Skin of body (tissue), 2 donors: ENCODE results near the gene WDR5B. TPM values are rescaled to one million over a fixed set of nuclear protein-coding genes. Genes with fewer than 3 reads are reported as not detected.
A peak's percentile ranks its signal among the peaks of the same experiment; 100 is the strongest.

Experiments
- DNase-seq: peaks from one replicate; lab custom pipeline; 2025; lab: John Stamatoyannopoulos, UW
- total RNA-seq: library from RNA; depleted of rRNA; stranded (reverse); fragments of >200 nt; gene quantifications from one replicate; pipeline ENCODE4 v1.2.3, GENCODE V29; 2014

Gene WDR5B
- total RNA-seq, 1 donor from 2014 or later: 4.4 TPM

- DNase-seq: no peak
Observed at GRCh38 chr3:122409446-122409845, 6.4 kb downstream of the WDR5B start.

GRCh38 chr3:122407946-122408345 is 7.9 kb downstream of the WDR5B start:
- DNase-seq: no peak

- no peak for DNase-seq
Observed at GRCh38 chr3:122406198-122406597, 9.7 kb downstream of the WDR5B start.

- no peak for DNase-seq
Observed at GRCh38 chr3:122405015-122405414, 10.8 kb downstream of the WDR5B start.

GRCh38 chr3:122403489-122403888 is 12.4 kb downstream of the WDR5B start:
- DNase-seq: no peak

- no peak for DNase-seq
Observed at GRCh38 chr3:122398920-122399319, 16.9 kb downstream of the WDR5B start.

GRCh38 chr3:122397201-122397600 is 18.7 kb downstream of the WDR5B start:
- DNase-seq: no peak

- no peak for DNase-seq
Observed at GRCh38 chr3:122396511-122396910, 19.4 kb downstream of the WDR5B start.

GRCh38 chr3:122395582-122395981 is 20.3 kb downstream of the WDR5B start:
- no peak for DNase-seq

GRCh38 chr3:122394173-122394572 is 21.7 kb downstream of the WDR5B start:
- DNase-seq: no peak

GRCh38 chr3:122392868-122393844 is 22.7 kb downstream of the WDR5B start:
- DNase-seq: peak; percentile 27

- no peak for DNase-seq
Observed at GRCh38 chr3:122391681-122392446, 24.0 kb downstream of the WDR5B start.

GRCh38 chr3:122390665-122391064 is 25.2 kb downstream of the WDR5B start:
- DNase-seq: no peak

- DNase-seq: no peak
Observed at GRCh38 chr3:122389892-122390291, 26.0 kb downstream of the WDR5B start.

GRCh38 chr3:122389197-122389596 is 26.7 kb downstream of the WDR5B start:
- DNase-seq: no peak

GRCh38 chr3:122387709-122388108 is 28.2 kb downstream of the WDR5B start:
- no peak for DNase-seq

GRCh38 chr3:122383771-122384697 is 31.8 kb downstream of the WDR5B start, which contains the start of gene FAM162A:
FAM162A (plus strand) TSS chr3:122384182; CDS start chr3:122384266, 84 bp downstream.
- peak; percentile 79 for DNase-seq

- peak; percentile 75 for DNase-seq
Observed at GRCh38 chr3:122382888-122383666, 32.8 kb downstream of the WDR5B start, which contains the start of gene MIX23. MIX23 (minus strand) TSS chr3:122383231; CDS start chr3:122383224, 7 bp downstream.

- DNase-seq: no peak
Observed at GRCh38 chr3:122377975-122378374, 37.9 kb downstream of the WDR5B start.

- DNase-seq: no peak
Observed at GRCh38 chr3:122374034-122374433, 41.8 kb downstream of the WDR5B start.
